ENCODE measurements around the gene NPSR1.

NPSR1 gene

GRCh38 chr7:34752929-34753328 lies 94.9 kb downstream of the NPSR1 start:
- no peak for DNase-seq (ENCODE audit: low read depth in 2 of 2)
- no peak for TF ChIP-seq CTCF (IDR thresholded peaks at IDR 0.05; ENCODE audit: low read depth, low read length)
- no peak overlapping the region for H3K4me3 ChIP-seq (replicated peaks in 1 of 2; ENCODE audit: low read depth in 2 of 2, low read length in 2 of 2)

- DNase-seq (ENCODE audit: low read depth in 2 of 2) = no peak
- no peak overlapping the region for H3K4me3 ChIP-seq (replicated peaks in 1 of 2; ENCODE audit: low read depth in 2 of 2, low read length in 2 of 2)
- TF ChIP-seq CTCF (IDR thresholded peaks at IDR 0.05; ENCODE audit: low read depth, low read length) = no peak
Observed at GRCh38 chr7:34755008-34755407, 97.0 kb downstream of the NPSR1 start.

- no peak for TF ChIP-seq CTCF (IDR thresholded peaks at IDR 0.05; ENCODE audit: low read depth, low read length)
- no peak for DNase-seq (ENCODE audit: low read depth in 2 of 2)
- H3K4me3 ChIP-seq (replicated peaks in 1 of 2; ENCODE audit: low read depth in 2 of 2, low read length in 2 of 2) = no peak overlapping the region
Observed at GRCh38 chr7:34756025-34756437, 98.0 kb downstream of the NPSR1 start.

- TF ChIP-seq CTCF (IDR thresholded peaks at IDR 0.05; ENCODE audit: low read depth, low read length) = no peak
- DNase-seq (ENCODE audit: low read depth in 2 of 2) = no peak
- H3K4me3 ChIP-seq (replicated peaks in 1 of 2; ENCODE audit: low read depth in 2 of 2, low read length in 2 of 2) = no peak overlapping the region
Observed at GRCh38 chr7:34756691-34757090, 98.7 kb downstream of the NPSR1 start.

- no peak for TF ChIP-seq CTCF (IDR thresholded peaks at IDR 0.05; ENCODE audit: low read depth, low read length)
- H3K4me3 ChIP-seq (replicated peaks in 1 of 2; ENCODE audit: low read depth in 2 of 2, low read length in 2 of 2) = no peak overlapping the region
- no peak for DNase-seq (ENCODE audit: low read depth in 2 of 2)
Observed at GRCh38 chr7:34757570-34758110, 99.6 kb downstream of the NPSR1 start.

- no peak for DNase-seq (ENCODE audit: low read depth in 2 of 2)
- H3K4me3 ChIP-seq (replicated peaks in 1 of 2; ENCODE audit: low read depth in 2 of 2, low read length in 2 of 2) = no peak overlapping the region
- TF ChIP-seq CTCF (IDR thresholded peaks at IDR 0.05; ENCODE audit: low read depth, low read length) = no peak
Observed at GRCh38 chr7:34758111-34758601, 100.1 kb downstream of the NPSR1 start.
